Endothelial cell (in vitro differentiated cells): ENCODE data around the gene ZC3H12A. TPM values are rescaled to one million over a fixed set of nuclear protein-coding genes. Genes with fewer than 3 reads are reported as not detected.

Experiments
- DNase-seq: peaks from one replicate; pipeline ENCODE4 v3.0.0; 2021; ENCODE audit warnings: low spot score
- H3K27ac Mint-ChIP-seq: one replicate; pipeline ENCODE4 v1.8.0; 2021; ENCODE audit warnings: mixed read lengths, inconsistent platforms; ENCODE audit not compliant: unreplicated experiment
- H3K27me3 Mint-ChIP-seq: one replicate; pipeline ENCODE4 v1.8.0; 2021; ENCODE audit warnings: mild to moderate bottlenecking, moderate library complexity, mixed read lengths, inconsistent platforms; ENCODE audit not compliant: unreplicated experiment
- H3K36me3 Mint-ChIP-seq: one replicate; pipeline ENCODE4 v1.8.0; 2021; ENCODE audit warnings: mild to moderate bottlenecking, low read depth, mixed read lengths, inconsistent platforms; ENCODE audit not compliant: unreplicated experiment
- H3K4me1 Mint-ChIP-seq: one replicate; pipeline ENCODE4 v1.8.0; 2021; ENCODE audit warnings: mild to moderate bottlenecking, mixed read lengths, inconsistent platforms; ENCODE audit not compliant: unreplicated experiment
- H3K4me3 Mint-ChIP-seq: one replicate; pipeline ENCODE4 v1.8.0; 2021; ENCODE audit warnings: mild to moderate bottlenecking, mixed read lengths, inconsistent platforms; ENCODE audit not compliant: unreplicated experiment
- H3K9me3 Mint-ChIP-seq: one replicate; pipeline ENCODE4 v1.8.0; 2021; ENCODE audit warnings: mixed read lengths, inconsistent platforms; ENCODE audit not compliant: unreplicated experiment
- total RNA-seq: library from RNA; stranded (reverse); fragmentation: NEBNext Ultra II Directional; extraction: Animal tissue kit (Norgen Biotek cat#: 25700); gene quantifications from one replicate; pipeline ENCODE4 v1.2.1, GENCODE V29; 2021; ENCODE audit not compliant: unreplicated experiment
- TF ChIP-seq, protein P1 (sequence below): fragments of 200-600 bp; sonication (generic); IDR thresholded peaks from one replicate; pipeline ENCODE4 v1.5.0; 2021; ENCODE audit warnings: antibody characterized with exemption; ENCODE audit not compliant: unreplicated experiment

The ZC3H12A gene
- total RNA-seq, 1 donor from 2014 or later = 5.4 TPM

- TF ChIP-seq, protein P1, sequence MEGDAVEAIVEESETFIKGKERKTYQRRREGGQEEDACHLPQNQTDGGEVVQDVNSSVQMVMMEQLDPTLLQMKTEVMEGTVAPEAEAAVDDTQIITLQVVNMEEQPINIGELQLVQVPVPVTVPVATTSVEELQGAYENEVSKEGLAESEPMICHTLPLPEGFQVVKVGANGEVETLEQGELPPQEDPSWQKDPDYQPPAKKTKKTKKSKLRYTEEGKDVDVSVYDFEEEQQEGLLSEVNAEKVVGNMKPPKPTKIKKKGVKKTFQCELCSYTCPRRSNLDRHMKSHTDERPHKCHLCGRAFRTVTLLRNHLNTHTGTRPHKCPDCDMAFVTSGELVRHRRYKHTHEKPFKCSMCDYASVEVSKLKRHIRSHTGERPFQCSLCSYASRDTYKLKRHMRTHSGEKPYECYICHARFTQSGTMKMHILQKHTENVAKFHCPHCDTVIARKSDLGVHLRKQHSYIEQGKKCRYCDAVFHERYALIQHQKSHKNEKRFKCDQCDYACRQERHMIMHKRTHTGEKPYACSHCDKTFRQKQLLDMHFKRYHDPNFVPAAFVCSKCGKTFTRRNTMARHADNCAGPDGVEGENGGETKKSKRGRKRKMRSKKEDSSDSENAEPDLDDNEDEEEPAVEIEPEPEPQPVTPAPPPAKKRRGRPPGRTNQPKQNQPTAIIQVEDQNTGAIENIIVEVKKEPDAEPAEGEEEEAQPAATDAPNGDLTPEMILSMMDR = no peak
- peaks cover 1% of the 10 kb centered on the region for H3K27me3 Mint-ChIP-seq
- H3K9me3 Mint-ChIP-seq = no peaks in the 10 kb centered on the region
- peaks cover 4% of the 10 kb centered on the region for H3K4me1 Mint-ChIP-seq
- no peak overlapping the region for H3K4me3 Mint-ChIP-seq
- no peaks in the 10 kb centered on the region for H3K36me3 Mint-ChIP-seq
- H3K27ac Mint-ChIP-seq = no peak overlapping the region
- no peak for DNase-seq
Observed at GRCh38 chr1:37452416-37452815, 22.0 kb upstream of the ZC3H12A start.

- H3K9me3 Mint-ChIP-seq = no peaks in the 10 kb centered on the region
- TF ChIP-seq, protein P1 = no peak
- no peak for DNase-seq
- no peak overlapping the region for H3K4me3 Mint-ChIP-seq
- H3K4me1 Mint-ChIP-seq = peaks cover 4% of the 10 kb centered on the region
- H3K27me3 Mint-ChIP-seq = peaks cover 1% of the 10 kb centered on the region
- H3K36me3 Mint-ChIP-seq = no peaks in the 10 kb centered on the region
- H3K27ac Mint-ChIP-seq = no peak overlapping the region
Observed at GRCh38 chr1:37453647-37454046, 20.7 kb upstream of the ZC3H12A start.

DNA sequence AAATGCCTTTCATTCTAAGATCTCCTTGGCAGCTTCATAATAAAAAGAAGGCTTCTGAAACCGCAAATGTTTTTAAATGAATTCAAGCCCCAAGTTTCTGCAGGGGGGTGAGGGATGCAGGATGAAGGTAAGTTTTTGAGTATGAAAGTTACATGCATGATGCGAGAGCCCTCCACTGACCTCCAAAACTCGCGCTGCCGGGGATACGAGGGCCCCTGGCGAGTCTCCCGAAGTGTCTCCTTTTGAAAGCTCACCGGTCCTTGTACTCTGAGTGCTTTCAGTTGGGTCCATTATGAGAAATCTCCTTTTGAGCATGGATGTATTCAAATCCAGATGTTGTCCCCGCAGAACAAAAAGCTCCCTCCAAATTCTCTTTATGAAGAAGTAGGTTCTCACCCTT lies 18.9 kb upstream of the ZC3H12A start:
- Mint-ChIP-seq H3K27me3 (peaks cover 1% of the 10 kb centered on the region), H3K4me1 (peaks cover 4% of the 10 kb centered on the region), H3K9me3 (no peaks in the 10 kb centered on the region), H3K4me3 (no peak overlapping the region), H3K27ac (no peak overlapping the region), H3K36me3 (no peaks in the 10 kb centered on the region)
- no peak for DNase-seq
- TF ChIP-seq, protein P1 = no peak

- no peaks in the 10 kb centered on the region for H3K36me3 Mint-ChIP-seq
- TF ChIP-seq, protein P1 = no peak
- DNase-seq = no peak
- H3K27ac Mint-ChIP-seq = no peak overlapping the region
- no peak overlapping the region for H3K4me3 Mint-ChIP-seq
- peaks cover 4% of the 10 kb centered on the region for H3K4me1 Mint-ChIP-seq
- peaks cover 1% of the 10 kb centered on the region for H3K27me3 Mint-ChIP-seq
- H3K9me3 Mint-ChIP-seq = no peaks in the 10 kb centered on the region
Observed at GRCh38 chr1:37456614-37457013, 17.8 kb upstream of the ZC3H12A start.

DNA sequence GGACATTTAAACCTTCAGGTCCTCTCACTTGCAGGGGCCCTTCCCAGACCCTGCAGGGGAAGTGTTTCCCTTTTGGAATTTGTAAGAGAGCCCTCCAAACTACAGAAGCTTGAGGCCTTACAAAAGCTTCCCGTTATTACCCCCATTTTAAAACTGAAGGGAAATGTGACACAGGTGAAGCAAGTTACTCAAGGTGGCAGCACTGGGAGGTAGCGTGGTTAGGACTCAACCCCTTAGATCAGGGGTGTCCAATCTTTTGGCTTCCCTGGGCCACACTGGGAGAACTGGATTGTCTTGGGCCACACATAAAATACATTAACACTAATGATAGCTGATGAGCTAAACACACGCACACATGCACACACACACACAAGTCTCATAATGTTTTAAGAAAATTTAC lies 15.8 kb upstream of the ZC3H12A start:
- no peaks in the 10 kb centered on the region for H3K4me1 Mint-ChIP-seq
- no peaks in the 10 kb centered on the region for H3K36me3 Mint-ChIP-seq
- H3K4me3 Mint-ChIP-seq = no peak overlapping the region
- no peaks in the 10 kb centered on the region for H3K9me3 Mint-ChIP-seq
- no peak for DNase-seq
- no peak overlapping the region for H3K27ac Mint-ChIP-seq
- TF ChIP-seq, protein P1 = no peak
- H3K27me3 Mint-ChIP-seq = peaks cover 1% of the 10 kb centered on the region
